Body of pancreas (tissue), 4 donors: ENCODE measurements around the gene KRI1.

Experiments
- POLR2A ChIP-seq, 3 donors: fragments of 450-650 bp; IDR thresholded peaks; one replicate each; pipeline ENCODE4 v1.6.1; 2016; ENCODE audit warnings: antibody characterized with exemption in 3 of 3, mild to moderate bottlenecking in 2 of 3
- TF ChIP-seq, protein P1 (sequence below), 7 experiments: fragments of 450-650 bp in 4 of 7; fragments of 200-600 bp in 3 of 7; sonication (generic) in 3 of 7; IDR thresholded peaks; one replicate each; pipeline ENCODE4 v1.5.1; 2016 to 2019; ENCODE audit warnings: antibody characterized with exemption in 7 of 7

DNA sequence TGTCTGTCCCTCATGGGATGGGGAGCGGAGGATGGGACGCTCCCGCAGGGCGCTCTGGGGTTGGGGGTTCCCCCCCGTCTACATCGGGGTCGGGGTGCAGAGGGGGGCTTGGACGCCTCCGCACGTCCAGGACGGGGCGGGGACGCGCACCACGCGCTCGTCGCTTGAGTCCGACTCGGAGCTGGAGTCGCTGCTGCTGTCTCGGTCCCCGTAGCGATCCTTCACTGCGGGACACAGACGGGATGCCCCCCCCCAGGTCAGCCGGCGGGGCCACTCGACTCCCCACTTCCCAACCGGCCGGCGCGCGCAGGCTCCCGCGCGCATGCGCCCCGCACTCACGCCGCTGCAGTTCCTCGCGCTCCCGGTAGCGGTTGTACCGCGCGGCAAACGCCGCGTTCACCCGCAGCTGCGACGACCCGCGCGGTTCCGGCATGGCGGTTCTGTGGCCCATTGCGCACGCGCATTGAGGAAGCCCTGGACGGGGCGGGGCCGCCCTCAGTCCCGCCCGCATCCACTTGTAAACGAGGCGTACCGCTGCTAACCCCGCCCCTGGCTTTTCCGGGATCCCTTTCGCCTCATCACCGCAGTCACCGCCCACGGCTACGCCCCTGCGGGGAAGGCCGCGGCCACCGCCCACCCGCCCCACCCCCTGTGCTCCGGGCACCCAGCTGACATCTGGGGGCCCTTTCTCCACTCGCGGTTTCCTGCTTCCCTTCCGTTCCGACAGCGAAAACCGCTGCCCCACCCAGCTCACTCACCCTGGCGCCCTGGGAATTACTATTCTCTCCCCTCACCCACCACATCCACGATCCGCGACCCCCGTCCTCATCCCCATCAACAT lies at the start of gene KRI1:
- TF ChIP-seq, protein P1, sequence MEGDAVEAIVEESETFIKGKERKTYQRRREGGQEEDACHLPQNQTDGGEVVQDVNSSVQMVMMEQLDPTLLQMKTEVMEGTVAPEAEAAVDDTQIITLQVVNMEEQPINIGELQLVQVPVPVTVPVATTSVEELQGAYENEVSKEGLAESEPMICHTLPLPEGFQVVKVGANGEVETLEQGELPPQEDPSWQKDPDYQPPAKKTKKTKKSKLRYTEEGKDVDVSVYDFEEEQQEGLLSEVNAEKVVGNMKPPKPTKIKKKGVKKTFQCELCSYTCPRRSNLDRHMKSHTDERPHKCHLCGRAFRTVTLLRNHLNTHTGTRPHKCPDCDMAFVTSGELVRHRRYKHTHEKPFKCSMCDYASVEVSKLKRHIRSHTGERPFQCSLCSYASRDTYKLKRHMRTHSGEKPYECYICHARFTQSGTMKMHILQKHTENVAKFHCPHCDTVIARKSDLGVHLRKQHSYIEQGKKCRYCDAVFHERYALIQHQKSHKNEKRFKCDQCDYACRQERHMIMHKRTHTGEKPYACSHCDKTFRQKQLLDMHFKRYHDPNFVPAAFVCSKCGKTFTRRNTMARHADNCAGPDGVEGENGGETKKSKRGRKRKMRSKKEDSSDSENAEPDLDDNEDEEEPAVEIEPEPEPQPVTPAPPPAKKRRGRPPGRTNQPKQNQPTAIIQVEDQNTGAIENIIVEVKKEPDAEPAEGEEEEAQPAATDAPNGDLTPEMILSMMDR (IDR thresholded peaks at IDR 0.05) = peak; percentile 15 to 81 (median 54)
- TF ChIP-seq POLR2A (IDR thresholded peaks at IDR 0.05) = peak; percentile 81 to 86 (median 85)
